8988T (cell line): ENCODE data around the gene SH3RF3.

Experiments
- DNase-seq: peaks from one replicate; pipeline ENCODE4 v3.0.0; 2011

Gene SH3RF3

GRCh38 chr2:109139865-109140396 lies 10.9 kb downstream of the SH3RF3 start:
- no peak for DNase-seq

- DNase-seq, result no peak
These were observed 12.1 kb downstream of the SH3RF3 start for GRCh38 chr2:109141006-109141600.

GRCh38 chr2:109141727-109142283 lies 12.8 kb downstream of the SH3RF3 start:
- DNase-seq, result no peak

GRCh38 chr2:109142416-109143210 lies 13.6 kb downstream of the SH3RF3 start:
- DNase-seq, result no peak

- no peak for DNase-seq
These were observed 14.5 kb downstream of the SH3RF3 start for GRCh38 chr2:109143214-109144187.

GRCh38 chr2:109144271-109144670 lies 15.3 kb downstream of the SH3RF3 start:
- no peak for DNase-seq

- no peak for DNase-seq
These were observed 15.7 kb downstream of the SH3RF3 start for GRCh38 chr2:109144721-109145120.

- DNase-seq, result no peak
These were observed 16.3 kb downstream of the SH3RF3 start for GRCh38 chr2:109145286-109145685.

- DNase-seq, result no peak
These were observed 18.4 kb downstream of the SH3RF3 start for GRCh38 chr2:109147405-109147804.

- DNase-seq, result no peak
These were observed 19.2 kb downstream of the SH3RF3 start for GRCh38 chr2:109148117-109148746.

- DNase-seq, result no peak
These were observed 20.1 kb downstream of the SH3RF3 start for GRCh38 chr2:109148991-109149645.

- no peak for DNase-seq
These were observed 21.6 kb downstream of the SH3RF3 start for GRCh38 chr2:109150559-109150958.

GRCh38 chr2:109151519-109151918 lies 22.5 kb downstream of the SH3RF3 start:
- no peak for DNase-seq

GRCh38 chr2:109153005-109153784 lies 24.2 kb downstream of the SH3RF3 start:
- DNase-seq, result no peak

GRCh38 chr2:109153807-109154206 lies 24.8 kb downstream of the SH3RF3 start:
- no peak for DNase-seq

GRCh38 chr2:109154226-109154625 lies 25.2 kb downstream of the SH3RF3 start:
- DNase-seq, result no peak

- DNase-seq, result no peak
These were observed 26.8 kb downstream of the SH3RF3 start for GRCh38 chr2:109155553-109156451.

- no peak for DNase-seq
These were observed 28.6 kb downstream of the SH3RF3 start for GRCh38 chr2:109157563-109158105.

- DNase-seq, result no peak
These were observed 29.2 kb downstream of the SH3RF3 start for GRCh38 chr2:109158237-109158636.
